GM12878 (cell line): ENCODE data around the gene TMEM44. TPM values are rescaled to one million over a fixed set of nuclear protein-coding genes. Genes with fewer than 3 reads are reported as not detected.

Source experiments
- CEBPB ChIP-seq, 2 experiments: fragments of 150-350 bp in 1 of 2; IDR thresholded peaks; 2 replicates each; pipeline ENCODE4 v1.6.1; 2012 to 2014; ENCODE audit warnings: low read depth in 2 of 2, low read length in 2 of 2, borderline replicate concordance in 1 of 2, inconsistent platforms in 1 of 2
- E2F4 ChIP-seq: IDR thresholded peaks from 2 replicates; pipeline ENCODE4 v1.6.1; 2012; ENCODE audit warnings: low read depth, low read length, improper control_type of control experiment
- MYC ChIP-seq: IDR thresholded peaks from 2 replicates; pipeline ENCODE4 v1.6.1; 2011; ENCODE audit warnings: mild to moderate bottlenecking, low read length, moderate library complexity, inconsistent platforms; ENCODE audit not compliant: insufficient read depth, insufficient replicate concordance, insufficient read length, severe bottlenecking
- STAT1 ChIP-seq: fragments of 450-650 bp; conservative IDR thresholded peaks from 2 replicates; pipeline ENCODE4 v1.6.1; 2014; ENCODE audit warnings: antibody characterized with exemption, mild to moderate bottlenecking
- ZBTB11 ChIP-seq: fragments of 450-650 bp; formaldehyde crosslinking; IDR thresholded peaks from 2 replicates; pipeline ENCODE4 v1.5.0; 2022; ENCODE audit warnings: mild to moderate bottlenecking, missing genetic modification characterization
- polyA plus RNA-seq, 11 experiments: library from polyadenylated mRNA; depleted of rRNA in 4 of 11; unstranded in 6 of 11; stranded (reverse) in 5 of 11; fragments of >200 nt; fragmentation: Nextera tagmentation in 4 of 11; fragmentation: Illumina TruSeq in 1 of 11; extraction: Ambion mirVana in 4 of 11; extraction: Trizol in 1 of 11; gene quantifications; 1 replicate in 1 of 11; 2 replicates in 10 of 11; pipeline versions ENCODE4 v1.2.1 to v1.2.3, GENCODE V29; 2011 to 2016; ENCODE audit warnings: inconsistent platforms in 2 of 11, missing spikeins in 2 of 11, low read depth in 1 of 11
- total RNA-seq, 4 experiments: library from RNA; depleted of rRNA in 3 of 4; stranded (reverse); fragments of >200 nt in 3 of 4; fragmentation: Illumina TruSeq in 1 of 4; extraction: Trizol in 1 of 4; gene quantifications; 2 replicates each; pipeline versions ENCODE4 v1.2.1 to v1.2.3, GENCODE V29; 2013 to 2021
- TF ChIP-seq, protein P1 (sequence below): IDR thresholded peaks from 2 replicates; pipeline ENCODE4 v1.6.1; 2011; ENCODE audit warnings: low read depth, mild to moderate bottlenecking, low read length, moderate library complexity, borderline replicate concordance; ENCODE audit errors: extremely low read depth

TMEM44 gene
- total and polyA plus RNA-seq, 10 of the 15 experiments (the other 5 are each of a cell fraction or from before 2014, with no cell fraction given), result 0.57 to 8.3 (median 3.6) TPM

GRCh38 chr3:194671900-194672808 lies 38.9 kb upstream of the TMEM44 start, which contains the start of gene LSG1 (continued):
- TF ChIP-seq ZBTB11 (CRISPR knock-in tag) (peak; percentile 92), E2F4 (no peak), MYC (no peak), STAT1 (no peak; the same call in none of the 2 replicates), CEBPB (IDR thresholded peaks at IDR 0.05; ENCODE audit: borderline replicate concordance in 1 of 2, low read depth in 2 of 2, low read length in 2 of 2) (no peak)
- TF ChIP-seq, protein P1, sequence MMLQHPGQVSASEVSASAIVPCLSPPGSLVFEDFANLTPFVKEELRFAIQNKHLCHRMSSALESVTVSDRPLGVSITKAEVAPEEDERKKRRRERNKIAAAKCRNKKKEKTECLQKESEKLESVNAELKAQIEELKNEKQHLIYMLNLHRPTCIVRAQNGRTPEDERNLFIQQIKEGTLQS, result no peak
- TF ChIP-seq, all 136 proteins: peak for 77
